Testis (tissue), 3 donors: ENCODE data around the gene STIP1. TPM values are rescaled to one million over a fixed set of nuclear protein-coding genes. Genes with fewer than 3 reads are reported as not detected.

Experiments
- DNase-seq: peaks from one replicate; pipeline ENCODE4 v3.0.0-alpha.2; 2019
- H3K27ac ChIP-seq, 2 donors: fragments of 200-600 bp; sonication (generic); one replicate each; pipeline ENCODE4 v1.5.1; 2019
- H3K27me3 ChIP-seq: fragments of 200-600 bp; sonication (generic); one replicate; pipeline ENCODE4 v1.5.1; 2019
- H3K36me3 ChIP-seq: fragments of 200-600 bp; sonication (generic); one replicate; pipeline ENCODE4 v1.5.1; 2017; ENCODE audit warnings: low read depth; ENCODE audit errors: missing control alignments
- H3K4me1 ChIP-seq: fragments of 200-600 bp; sonication (generic); one replicate; pipeline ENCODE4 v1.5.1; 2019
- H3K4me3 ChIP-seq, 2 donors: fragments of 200-600 bp; sonication (generic); one replicate each; pipeline ENCODE4 v1.5.1; 2017 to 2019
- H3K9me3 ChIP-seq: fragments of 200-600 bp; sonication (generic); one replicate; pipeline ENCODE4 v1.5.1; 2017
- CTCF ChIP-seq, 3 experiments: fragments of 450-650 bp in 2 of 3; fragments of 200-600 bp in 1 of 3; sonication (generic) in 1 of 3; IDR thresholded peaks; one replicate each; pipeline ENCODE4 v1.5.1; 2016 to 2019; ENCODE audit warnings: antibody characterized with exemption in 3 of 3, mild to moderate bottlenecking in 2 of 3, moderate library complexity in 1 of 3
- POLR2A ChIP-seq: fragments of 450-650 bp; IDR thresholded peaks from one replicate; pipeline ENCODE4 v1.6.1; 2017; ENCODE audit warnings: antibody characterized with exemption, mild to moderate bottlenecking, moderate library complexity
- WGBS, 2 donors: methylation state at CpG; one replicate each; pipeline ENCODE4 v1.1.5; 2018; 5-methylcytosine and 5-hydroxymethylcytosine counted together
- intact Hi-C: fragments of 100-400 bp; cut with DNase I; formaldehyde crosslinking; loops from one replicate; pipeline ENCODE4 v1.15.1; 2023; ENCODE audit warnings: low total_unique reads
- polyA plus RNA-seq: library from polyadenylated mRNA; stranded (reverse); fragments of 350-450 nt; fragmentation: Illumina TruSeq; extraction: RNeasy Lipid Tissue Mini Kit (QIAGEN cat#74804); gene quantifications from one replicate; pipeline ENCODE4 v1.2.3, GENCODE V29; 2014; ENCODE audit warnings: low read depth, low replicate concordance; ENCODE audit not compliant: insufficient read depth
- total RNA-seq, 2 donors: library from RNA; depleted of rRNA; stranded (reverse); fragments of >200 nt; gene quantifications; one replicate each; pipeline ENCODE4 v1.2.3, GENCODE V29; 2016

STIP1 gene
- total and polyA plus RNA-seq, 3 donors from 2014 or later, result 221 to 267 (median 247) TPM

- 57 to 64% methylated on average over 5 of the region's 5 CpGs for WGBS, 2 donors
- intact Hi-C loops, result no loop called here
Measured at GRCh38 chr11:64180891-64181290, 5.1 kb upstream of the STIP1 start.

GRCh38 chr11:64181506-64182411 is 4.2 kb upstream of the STIP1 start:
- Histone ChIP-seq H3K27me3 (no peaks in the 10 kb centered on the region), H3K4me3 (no peak overlapping the region), H3K36me3 (no peaks in the 10 kb centered on the region), H3K9me3 (no peaks in the 10 kb centered on the region), H3K4me1 (peaks cover 36% of the 10 kb centered on the region), H3K27ac (peak overlapping the region; percentile 67 to 79)
- WGBS, 2 donors, result 35 to 70% methylated on average over 14 to 17 of the region's 17 CpGs
- TF ChIP-seq POLR2A (peak; percentile 71), CTCF (IDR thresholded peaks at IDR 0.05) (no peak)
- intact Hi-C loops, result no loop called here
- peak; percentile 97 for DNase-seq

More at GRCh38 chr11:64180891-64181290, 5.1 kb upstream of the STIP1 start:
- Histone ChIP-seq H3K4me3 (no peak overlapping the region), H3K36me3 (no peaks in the 10 kb centered on the region), H3K9me3 (no peaks in the 10 kb centered on the region), H3K27ac (peak overlapping the region; percentile 67 to 79), H3K4me1 (peaks cover 36% of the 10 kb centered on the region), H3K27me3 (no peaks in the 10 kb centered on the region)
- no peak for TF ChIP-seq POLR2A
- no peak for TF ChIP-seq CTCF (IDR thresholded peaks at IDR 0.05)
- DNase-seq, result no peak

- H3K27ac ChIP-seq, result peak overlapping the region in 1 of 2 donors; percentile 23
- peaks cover 36% of the 10 kb centered on the region for H3K4me1 ChIP-seq
- no peaks in the 10 kb centered on the region for H3K27me3 ChIP-seq
- 59 to 75% methylated on average over 6 to 7 of the region's 7 CpGs for WGBS, 2 donors
- no peak for TF ChIP-seq POLR2A
- TF ChIP-seq CTCF (IDR thresholded peaks at IDR 0.05), result no peak
- H3K4me3 ChIP-seq, result no peak overlapping the region
- no peak for DNase-seq
- no peaks in the 10 kb centered on the region for H3K36me3 ChIP-seq
- intact Hi-C loops, result no loop called here
- no peaks in the 10 kb centered on the region for H3K9me3 ChIP-seq
Measured at GRCh38 chr11:64183890-64184289, 2.1 kb upstream of the STIP1 start.

GRCh38 chr11:64185175-64185692 is 737 bp upstream of the STIP1 start:
- Histone ChIP-seq H3K4me3 (peak overlapping the region; percentile 71 to 78), H3K4me1 (peaks cover 36% of the 10 kb centered on the region), H3K27ac (peak overlapping the region; percentile 96 to 100), H3K36me3 (no peaks in the 10 kb centered on the region), H3K9me3 (no peaks in the 10 kb centered on the region), H3K27me3 (no peaks in the 10 kb centered on the region)
- TF ChIP-seq POLR2A (peak; percentile 98), CTCF (IDR thresholded peaks at IDR 0.05) (peak in 2 of 3 experiments; percentile 24 to 58)
- intact Hi-C loops, result no loop called here
- WGBS, 2 donors, result 0 to 1% methylated on average over 31 to 38 of the region's 52 CpGs
- peak; percentile 88 for DNase-seq
